WERI-Rb-1 (cell line): Measurements from ENCODE around the gene CEL.
"Not testable (repeated sequence)": the region's sequence is repeated elsewhere in the genome, so short reads cannot be mapped to it uniquely, and the experiment has no call there.

Experiments used
- DNase-seq: peaks from one replicate; pipeline ENCODE4 v3.0.0-alpha.2; 2020
- H3K27ac ChIP-seq: fragments of 250-450 bp; sonication (Bioruptor Pico); 2 replicates; pipeline ENCODE4 v1.5.1; 2020; ENCODE audit warnings: mild to moderate bottlenecking, moderate library complexity
- H3K27me3 ChIP-seq: fragments of 250-450 bp; sonication (Bioruptor Pico); 2 replicates; pipeline ENCODE4 v1.5.1; 2021; ENCODE audit warnings: mild to moderate bottlenecking, low read depth, moderate library complexity; ENCODE audit not compliant: insufficient read depth, severe bottlenecking
- H3K36me3 ChIP-seq: fragments of 250-450 bp; sonication (Bioruptor Pico); 2 replicates; pipeline ENCODE4 v1.5.1; 2020; ENCODE audit warnings: mild to moderate bottlenecking, moderate library complexity
- H3K4me3 ChIP-seq: 2 replicates; pipeline ENCODE4 v1.5.1; 2011; ENCODE audit warnings: low read depth, mild to moderate bottlenecking, control low read depth, low read length
- H3K9me3 ChIP-seq: fragments of 250-450 bp; sonication (Bioruptor Pico); 2 replicates; pipeline ENCODE4 v1.5.1; 2021; ENCODE audit warnings: mild to moderate bottlenecking, moderate library complexity; ENCODE audit not compliant: severe bottlenecking
- CTCF ChIP-seq: IDR thresholded peaks from 2 replicates; pipeline ENCODE4 v1.5.1; 2011; ENCODE audit warnings: low read depth, mild to moderate bottlenecking, control low read depth, inconsistent platforms, low read length

The CEL gene

GRCh38 chr9:133080161-133080560 is 18.4 kb downstream of the CEL start:
- Histone ChIP-seq H3K27me3 (no peaks in the 10 kb centered on the region), H3K9me3 (no peaks in the 10 kb centered on the region), H3K4me3 (no peak overlapping the region), H3K27ac (no peak overlapping the region), H3K36me3 (no peaks in the 10 kb centered on the region)
- DNase-seq = no peak
- TF ChIP-seq CTCF = no peak

- not testable (repeated sequence) for H3K36me3 ChIP-seq, H3K4me3 ChIP-seq, H3K27ac ChIP-seq, H3K27me3 ChIP-seq, DNase-seq, H3K9me3 ChIP-seq
These were observed 19.3 kb downstream of the CEL start for GRCh38 chr9:133080786-133081779.

GRCh38 chr9:133081957-133082644 is 20.3 kb downstream of the CEL start:
- not testable (repeated sequence) for DNase-seq, H3K27ac ChIP-seq, H3K36me3 ChIP-seq, H3K9me3 ChIP-seq, H3K4me3 ChIP-seq, H3K27me3 ChIP-seq

- H3K27me3 ChIP-seq, H3K9me3 ChIP-seq, H3K27ac ChIP-seq, DNase-seq, H3K4me3 ChIP-seq, H3K36me3 ChIP-seq: not testable (repeated sequence)
These were observed 21.9 kb downstream of the CEL start for GRCh38 chr9:133083688-133084087.

GRCh38 chr9:133086212-133086860 is 24.6 kb downstream of the CEL start:
- H3K36me3 ChIP-seq, H3K27ac ChIP-seq, H3K9me3 ChIP-seq, DNase-seq, H3K27me3 ChIP-seq, H3K4me3 ChIP-seq: not testable (repeated sequence)

- no peak for TF ChIP-seq CTCF
- no peak overlapping the region for H3K27ac ChIP-seq
These were observed 25.1 kb downstream of the CEL start for GRCh38 chr9:133086894-133087293.

GRCh38 chr9:133087429-133088145 is 25.8 kb downstream of the CEL start:
- H3K27me3 ChIP-seq = no peaks in the 10 kb centered on the region
- DNase-seq = no peak

More at GRCh38 chr9:133086894-133087293, 25.1 kb downstream of the CEL start:
- Histone ChIP-seq H3K9me3 (no peaks in the 10 kb centered on the region), H3K36me3 (no peaks in the 10 kb centered on the region), H3K27me3 (no peaks in the 10 kb centered on the region), H3K4me3 (no peak overlapping the region)
- no peak for DNase-seq

More at GRCh38 chr9:133087429-133088145, 25.8 kb downstream of the CEL start:
- no peak overlapping the region for H3K27ac ChIP-seq
- TF ChIP-seq CTCF = no peak
- H3K36me3 ChIP-seq = no peaks in the 10 kb centered on the region
- H3K9me3 ChIP-seq = no peaks in the 10 kb centered on the region
- no peak overlapping the region for H3K4me3 ChIP-seq
